Measurements from ENCODE around the gene KIF25. TPM values are rescaled to one million over a fixed set of nuclear protein-coding genes. Genes with fewer than 3 reads are reported as not detected.

Gene KIF25
- total RNA-seq, 1 experiment from 2014 or later: 0.28 TPM

GRCh38 chr6:168063431-168063830 lies 66.0 kb downstream of the KIF25 start:
- no peak for ATAC-seq
- Mint-ChIP-seq H3K27ac (no peak overlapping the region), H3K9me3 (no peaks in the 10 kb centered on the region), H3K36me3 (no peaks in the 10 kb centered on the region), H3K27me3 (ENCODE audit: low read depth) (no peaks in the 10 kb centered on the region), H3K4me3 (no peak overlapping the region), H3K4me1 (no peaks in the 10 kb centered on the region)
- ChIA-PET POLR2A (no interaction called here), CTCF (interaction anchor here (4.1 kb wide), 1 partner anchor 54 kb away, joined by 38 read pairs; no protein-coding TSS in a partner anchor)
- DNase-seq (ENCODE audit: low spot score): no peak
- TF ChIP-seq MXD4 (CRISPR knock-in tag; IDR thresholded peaks at IDR 0.05; ENCODE audit: borderline replicate concordance) (no peak), TEAD4 (CRISPR knock-in tag; IDR thresholded peaks at IDR 0.05) (no peak), AR (CRISPR knock-in tag; IDR thresholded peaks at IDR 0.05) (no peak), FOXP1 (CRISPR knock-in tag; IDR thresholded peaks at IDR 0.05; ENCODE audit: borderline replicate concordance) (no peak), ATF6 (CRISPR knock-in tag; IDR thresholded peaks at IDR 0.05) (no peak), JUN (CRISPR knock-in tag; IDR thresholded peaks at IDR 0.05) (no peak), MLX (CRISPR knock-in tag; IDR thresholded peaks at IDR 0.05) (no peak), ZNF121 (CRISPR knock-in tag; IDR thresholded peaks at IDR 0.05) (no peak), E2F5 (CRISPR knock-in tag; IDR thresholded peaks at IDR 0.05) (no peak), NFYB (CRISPR knock-in tag; conservative IDR thresholded peaks at IDR 0.05; ENCODE audit: low read depth) (no peak)

GRCh38 chr6:168064226-168064807 lies 66.8 kb downstream of the KIF25 start:
- ChIA-PET CTCF (no interaction called here), POLR2A (no interaction called here)
- TF ChIP-seq SOX15 (CRISPR knock-in tag; IDR thresholded peaks at IDR 0.05) (no peak), HMGA2 (CRISPR knock-in tag; IDR thresholded peaks at IDR 0.05) (no peak), RELA (CRISPR knock-in tag; IDR thresholded peaks at IDR 0.05; ENCODE audit: borderline replicate concordance) (no peak), ZNF396 (CRISPR knock-in tag; IDR thresholded peaks at IDR 0.05; ENCODE audit: borderline replicate concordance) (no peak), SMAD3 (CRISPR knock-in tag; IDR thresholded peaks at IDR 0.05; ENCODE audit: borderline replicate concordance) (no peak), ZNF425 (CRISPR knock-in tag; conservative IDR thresholded peaks at IDR 0.05) (no peak), NR3C1 (CRISPR knock-in tag; conservative IDR thresholded peaks at IDR 0.05; ENCODE audit: low read depth) (no peak), ARID4B (CRISPR knock-in tag; IDR thresholded peaks at IDR 0.05; ENCODE audit: borderline replicate concordance) (no peak)
- DNase-seq (ENCODE audit: low spot score) (no peak), ATAC-seq (no peak)
- no peaks in the 10 kb centered on the region for H3K36me3 Mint-ChIP-seq
- no peaks in the 10 kb centered on the region for H3K27me3 Mint-ChIP-seq (ENCODE audit: low read depth)
- H3K27ac Mint-ChIP-seq: no peak overlapping the region
- no peaks in the 10 kb centered on the region for H3K9me3 Mint-ChIP-seq
- H3K4me3 Mint-ChIP-seq: no peak overlapping the region
- H3K4me1 Mint-ChIP-seq: no peaks in the 10 kb centered on the region

Data from WTC11 (cell line).